ENCODE data around the gene DNM2.
"Not testable (repeated sequence)": the region's sequence is repeated elsewhere in the genome, so short reads cannot be mapped to it uniquely, and the experiment has no call there.

Gene DNM2

DNA sequence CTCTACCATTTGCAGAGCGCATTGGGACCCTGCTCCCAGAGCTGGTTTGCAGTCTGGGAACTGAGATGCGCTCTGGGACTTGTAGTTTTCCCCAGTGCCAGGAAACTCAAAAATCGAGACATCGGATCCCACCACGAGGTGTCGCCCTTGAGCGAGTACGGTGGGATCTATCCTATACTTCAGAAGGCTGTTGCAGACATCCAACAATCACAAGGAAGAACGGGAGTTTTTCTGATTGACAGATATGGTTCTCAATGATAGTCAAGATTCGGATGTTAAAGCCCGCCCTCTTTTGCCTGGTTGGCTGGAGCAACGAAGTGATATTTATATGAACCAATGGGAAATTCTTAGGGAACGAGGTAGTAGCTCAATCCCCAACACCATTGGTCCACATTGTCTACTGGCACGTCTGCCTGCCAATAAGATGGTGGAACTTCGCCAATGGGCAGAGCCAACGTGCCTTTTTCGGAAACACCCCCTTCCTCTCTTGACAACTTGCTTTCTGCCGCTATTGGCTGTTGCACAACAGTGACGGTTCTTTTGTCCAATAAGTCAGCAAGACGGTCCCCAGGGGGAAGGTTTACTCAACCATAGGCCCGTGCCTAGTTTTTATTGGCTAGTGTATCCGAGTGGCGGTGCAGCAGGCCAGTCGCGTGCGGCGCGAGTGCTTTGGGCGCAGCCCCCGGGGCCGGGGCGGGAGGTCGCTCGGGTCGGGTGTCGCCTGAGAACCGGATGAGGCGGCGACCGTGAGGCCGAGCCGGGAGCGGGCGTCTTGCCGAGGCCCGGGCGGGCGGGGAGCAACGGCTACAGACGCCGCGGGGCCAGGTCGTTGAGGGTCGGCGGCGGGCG lies at the start of gene DNM2:
Gene DNM2, plus strand, starts transcription at position 724 of the 849 bp plus-strand sequence. CDS start 164 bp downstream, outside the sequence.
- peak; percentile 97 for DNase-seq

DNA sequence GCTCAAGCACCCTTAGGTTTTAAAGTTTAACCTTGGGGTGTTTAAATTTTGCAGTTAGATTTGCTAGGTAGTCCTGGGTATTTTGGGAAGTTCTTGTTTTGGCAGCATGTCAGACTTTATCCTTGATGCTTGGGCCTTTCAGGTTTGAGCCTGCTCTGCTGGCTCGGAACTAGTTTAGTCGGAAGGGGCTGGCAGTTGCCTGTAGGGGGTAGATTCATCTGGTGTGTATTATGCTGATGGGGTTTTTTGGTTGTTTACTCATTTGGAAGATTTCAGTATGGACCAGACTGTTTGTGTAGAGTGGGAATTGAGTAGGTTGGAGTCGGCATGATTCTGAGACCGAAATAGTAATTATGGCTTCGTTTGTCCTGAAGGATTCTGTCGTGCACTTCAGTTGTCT lies 48.6 kb upstream of the DNM2 start:
- DNase-seq, result no peak

DNA sequence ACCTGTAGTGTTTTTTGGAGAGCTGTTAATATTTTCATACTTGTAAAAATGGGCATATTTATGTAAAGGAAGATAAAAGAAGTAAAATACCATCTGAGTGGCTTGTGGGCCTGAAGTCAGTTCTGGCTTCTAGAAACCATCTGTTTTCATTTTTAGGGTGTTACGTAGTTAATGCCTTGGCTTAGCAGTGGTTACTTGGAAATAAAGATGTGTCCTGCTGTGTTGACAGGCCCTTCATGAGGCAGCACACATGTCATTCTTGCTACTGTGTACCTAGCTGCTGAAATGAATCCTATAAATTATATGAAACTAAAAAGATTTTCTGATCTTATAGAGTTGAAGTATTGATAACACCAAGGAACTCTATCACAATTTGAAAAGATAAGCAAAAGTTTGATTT lies 47.7 kb upstream of the DNM2 start:
- no peak for DNase-seq

DNA sequence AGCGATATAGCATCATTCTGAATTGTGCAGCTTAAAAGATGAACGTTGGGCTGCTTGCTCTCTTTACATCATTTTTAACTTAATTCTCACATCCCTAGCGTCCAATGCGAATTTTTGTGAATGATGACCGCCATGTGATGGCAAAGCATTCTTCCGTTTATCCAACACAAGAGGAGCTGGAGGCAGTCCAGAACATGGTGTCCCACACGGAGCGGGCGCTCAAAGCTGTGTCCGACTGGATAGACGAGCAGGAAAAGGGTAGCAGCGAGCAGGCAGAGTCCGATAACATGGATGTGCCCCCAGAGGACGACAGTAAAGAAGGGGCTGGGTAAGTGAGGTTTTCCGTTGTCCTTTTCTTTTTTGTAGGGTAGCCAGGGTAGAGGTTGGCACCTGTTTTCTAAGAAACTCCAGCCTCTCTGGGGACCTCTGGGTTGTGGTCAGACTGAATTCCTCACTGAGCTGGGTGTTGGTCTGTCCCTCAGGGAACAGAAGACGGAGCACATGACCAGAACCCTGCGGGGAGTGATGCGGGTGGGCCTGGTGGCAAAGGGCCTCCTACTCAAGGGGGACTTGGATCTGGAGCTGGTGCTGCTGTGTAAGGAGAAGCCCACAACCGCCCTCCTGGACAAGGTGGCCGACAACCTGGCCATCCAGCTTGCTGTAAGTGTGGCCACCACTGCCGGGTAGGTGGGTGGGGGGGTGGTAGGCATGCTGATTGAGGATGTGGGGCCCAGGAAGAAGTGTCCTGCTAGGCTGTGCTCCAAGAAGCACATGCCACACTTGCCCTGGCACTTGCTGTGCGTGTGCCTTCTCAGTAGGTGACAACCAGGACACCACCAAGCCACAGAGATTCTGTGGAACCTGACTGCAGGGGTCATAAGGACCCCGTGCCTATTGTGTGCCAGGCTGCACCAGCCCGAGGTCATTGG lies 46.7 kb upstream of the DNM2 start:
- DNase-seq, result no peak

DNA sequence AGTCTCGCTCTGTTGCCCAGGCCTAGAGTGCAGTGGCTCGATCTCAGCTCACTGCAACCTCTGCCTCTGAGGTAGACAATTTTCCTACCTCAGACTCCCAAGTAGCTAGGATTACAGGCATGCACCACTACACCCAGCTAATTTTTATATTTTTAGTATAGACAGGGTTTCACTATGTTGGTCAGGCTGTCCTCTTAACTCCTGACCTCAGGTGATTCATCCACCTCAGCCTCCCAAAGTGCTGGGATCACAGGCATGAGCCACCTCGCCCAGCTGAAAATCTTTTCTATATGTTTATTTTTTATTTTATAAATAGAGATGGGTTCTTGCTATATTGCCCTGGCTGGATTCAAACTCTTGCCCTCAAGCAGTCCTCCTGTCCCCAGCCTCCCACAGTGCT lies 46.0 kb upstream of the DNM2 start:
- DNase-seq, result not testable (repeated sequence)

DNA sequence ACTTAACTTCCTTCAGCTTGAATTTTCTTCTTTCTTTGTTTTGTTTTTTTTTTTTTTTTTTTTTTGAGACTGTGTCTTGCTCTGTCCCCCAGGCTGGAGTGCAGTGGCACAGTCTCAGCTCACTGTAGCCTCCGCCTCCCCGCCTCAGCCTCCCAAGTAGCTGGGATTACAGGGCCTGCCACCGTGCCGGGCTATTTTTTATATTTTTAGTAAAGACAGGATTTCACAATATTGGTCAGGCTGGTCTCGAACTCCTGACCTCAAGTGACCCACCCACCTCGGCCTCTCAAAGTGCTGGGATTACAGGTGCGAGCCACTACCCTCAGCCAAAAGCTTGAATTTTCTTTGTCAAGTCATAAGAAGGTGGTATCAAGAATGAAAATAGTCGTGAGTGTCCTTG lies 42.7 kb upstream of the DNM2 start:
- not testable (repeated sequence) for DNase-seq

DNA sequence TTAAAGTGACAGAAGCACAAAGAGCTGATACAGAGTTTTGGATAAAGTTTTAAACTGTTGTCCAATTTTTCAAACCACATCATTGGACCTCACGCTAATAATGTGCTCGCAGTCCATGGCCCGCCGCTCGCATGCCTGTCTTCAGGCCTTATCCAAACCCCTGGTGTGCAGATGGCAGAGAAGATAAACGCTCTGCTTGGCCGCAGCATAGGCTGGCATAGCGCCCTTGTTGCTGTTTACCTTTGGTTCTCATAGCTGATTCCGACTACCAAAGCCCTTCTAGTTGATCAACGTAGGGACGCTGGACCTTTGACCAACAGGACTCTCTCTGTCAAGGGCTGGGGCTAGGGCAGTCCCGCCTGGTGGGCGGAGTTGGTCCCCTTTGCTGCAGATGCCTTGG lies 40.1 kb upstream of the DNM2 start:
- no peak for DNase-seq

DNA sequence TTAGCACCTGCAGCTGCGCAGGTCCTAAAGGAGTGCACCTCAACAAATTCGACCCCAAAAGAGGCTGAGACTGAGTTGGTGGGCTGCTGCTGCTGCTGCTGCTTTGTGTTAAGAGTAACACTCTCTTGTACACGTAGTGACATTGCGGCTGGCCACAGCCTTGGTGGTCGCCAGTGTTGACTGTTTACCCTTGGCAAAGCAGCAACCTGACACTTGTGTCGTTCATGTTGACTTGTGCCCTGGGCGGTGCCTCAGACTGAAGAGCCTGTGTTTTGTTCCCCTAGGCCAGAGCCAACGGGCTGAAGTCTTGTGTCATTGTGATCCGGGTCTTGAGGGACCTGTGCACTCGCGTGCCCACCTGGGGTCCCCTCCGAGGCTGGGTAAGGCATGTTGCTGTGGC lies 39.1 kb upstream of the DNM2 start:
- no peak for DNase-seq

DNA sequence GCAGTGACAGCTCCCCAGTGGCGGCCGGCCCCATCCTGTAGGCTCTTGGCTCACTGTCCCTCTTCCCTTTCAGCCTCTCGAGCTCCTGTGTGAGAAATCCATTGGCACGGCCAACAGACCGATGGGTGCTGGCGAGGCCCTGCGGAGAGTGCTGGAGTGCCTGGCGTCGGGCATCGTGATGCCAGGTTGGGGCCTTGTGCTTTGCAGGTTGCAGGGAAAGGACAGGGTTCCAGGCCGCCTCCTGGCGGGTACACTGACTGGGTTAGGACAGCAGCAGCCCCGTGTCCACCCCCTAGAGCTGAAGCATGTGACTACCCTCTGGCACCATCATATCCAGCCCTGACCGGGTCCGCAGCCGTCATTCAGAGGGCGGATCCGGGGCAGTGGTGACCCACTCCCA lies 38.1 kb upstream of the DNM2 start:
- DNase-seq, result no peak

DNA sequence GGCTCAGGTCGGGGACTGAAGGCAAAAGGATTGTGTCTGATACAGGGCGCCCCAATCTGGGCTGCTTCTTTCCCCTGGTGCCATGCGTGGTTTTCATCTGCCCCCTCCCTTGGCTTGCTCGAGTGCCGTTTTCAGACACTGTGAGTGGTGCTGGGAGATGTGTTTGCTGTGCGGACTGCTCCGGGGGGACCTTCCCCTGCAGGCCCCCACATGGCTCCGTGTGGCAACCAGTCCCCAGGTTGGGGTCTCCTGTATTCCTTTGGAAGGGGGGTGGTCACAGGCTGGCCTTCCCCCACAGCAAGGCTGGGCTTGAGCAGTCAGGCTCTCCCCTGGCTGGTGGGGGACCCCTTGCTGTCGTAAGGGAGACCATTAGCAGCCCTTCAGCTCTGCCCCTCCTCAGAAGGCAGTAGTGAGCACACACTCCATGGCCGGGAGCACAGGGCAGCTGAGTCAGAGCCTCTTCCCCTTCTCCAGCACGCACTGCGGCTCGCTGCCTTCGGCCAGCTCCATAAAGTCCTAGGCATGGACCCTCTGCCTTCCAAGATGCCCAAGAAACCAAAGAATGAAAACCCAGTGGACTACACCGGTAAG lies 37.2 kb upstream of the DNM2 start:
- DNase-seq, result no peak

DNA sequence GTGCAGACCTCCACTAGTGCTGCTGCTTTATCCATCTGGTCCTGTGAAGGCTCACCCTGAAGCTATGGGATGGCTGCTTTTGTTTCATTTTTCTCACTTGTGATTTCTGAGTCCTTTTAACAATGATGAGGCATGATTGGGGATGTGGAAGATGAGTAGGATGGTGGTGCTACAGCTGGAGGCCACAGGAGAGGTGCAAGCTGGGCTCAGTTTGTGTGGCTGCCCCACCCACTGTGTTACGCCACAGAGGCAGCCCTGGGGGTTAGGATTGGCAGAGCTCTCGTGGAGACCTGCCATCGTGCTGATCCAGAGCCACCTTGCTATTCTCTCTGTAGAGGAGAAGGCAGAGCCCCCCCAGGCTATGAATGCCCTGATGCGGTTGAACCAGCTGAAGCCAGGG lies 36.2 kb upstream of the DNM2 start:
- DNase-seq, result no peak

DNA sequence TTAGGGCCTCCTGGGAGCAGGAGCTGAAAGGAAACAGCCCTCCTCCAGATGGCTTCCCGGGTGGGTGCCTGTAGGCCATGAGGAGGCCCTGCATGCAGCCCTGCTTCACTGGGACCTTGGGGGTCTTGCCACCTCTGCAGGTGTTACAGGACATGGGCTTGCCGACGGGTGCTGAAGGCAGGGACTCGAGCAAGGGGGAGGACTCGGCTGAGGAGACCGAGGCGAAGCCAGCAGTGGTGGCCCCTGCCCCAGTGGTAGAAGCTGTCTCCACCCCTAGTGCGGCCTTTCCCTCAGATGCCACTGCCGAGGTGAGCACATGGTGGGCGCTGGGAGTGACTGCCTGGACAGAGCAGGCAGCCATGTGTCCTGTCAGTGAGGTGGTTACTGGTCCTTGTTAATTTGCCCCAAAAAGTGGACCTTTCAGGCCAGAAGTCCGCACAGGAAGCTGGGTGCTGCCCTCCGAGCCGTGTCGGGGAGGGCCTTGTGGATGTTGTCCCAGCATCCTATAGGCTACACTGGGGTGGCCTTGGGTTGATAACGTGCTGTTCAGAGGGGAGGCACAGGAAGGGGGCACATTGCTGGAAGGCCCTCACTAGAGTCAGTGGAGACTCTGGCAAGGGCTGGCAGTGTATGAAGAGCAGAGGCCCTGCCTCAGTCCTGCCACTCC lies 35.3 kb upstream of the DNM2 start:
- no peak for DNase-seq

DNA sequence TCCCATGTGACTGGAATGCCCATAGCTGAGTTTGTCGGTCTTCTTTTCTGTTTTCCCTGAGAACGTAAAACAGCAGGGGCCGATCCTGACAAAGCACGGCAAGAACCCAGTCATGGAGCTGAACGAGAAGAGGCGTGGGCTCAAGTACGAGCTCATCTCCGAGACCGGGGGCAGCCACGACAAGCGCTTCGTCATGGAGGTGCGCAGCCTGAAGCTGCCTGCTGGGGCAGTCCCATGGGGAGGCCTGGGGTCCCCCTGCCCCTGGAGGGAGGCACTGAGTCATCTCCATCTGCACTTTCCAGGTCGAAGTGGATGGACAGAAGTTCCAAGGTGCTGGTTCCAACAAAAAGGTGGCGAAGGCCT lies 34.8 kb upstream of the DNM2 start:
- DNase-seq, result no peak

DNA sequence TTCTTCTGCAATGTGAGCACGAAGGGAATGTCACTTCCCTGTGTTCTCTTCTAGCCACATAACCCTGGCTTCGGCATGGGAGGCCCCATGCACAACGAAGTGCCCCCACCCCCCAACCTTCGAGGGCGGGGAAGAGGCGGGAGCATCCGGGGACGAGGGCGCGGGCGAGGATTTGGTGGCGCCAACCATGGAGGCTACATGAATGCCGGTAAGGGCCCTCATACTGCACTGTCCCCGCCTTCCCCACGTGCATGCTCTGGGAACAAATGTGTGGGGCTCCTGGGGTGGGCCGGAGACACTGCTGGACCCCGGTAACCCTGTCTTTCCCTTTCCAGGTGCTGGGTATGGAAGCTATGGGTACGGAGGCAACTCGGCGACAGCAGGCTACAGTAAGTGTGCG lies 34.3 kb upstream of the DNM2 start:
- DNase-seq, result no peak

DNA sequence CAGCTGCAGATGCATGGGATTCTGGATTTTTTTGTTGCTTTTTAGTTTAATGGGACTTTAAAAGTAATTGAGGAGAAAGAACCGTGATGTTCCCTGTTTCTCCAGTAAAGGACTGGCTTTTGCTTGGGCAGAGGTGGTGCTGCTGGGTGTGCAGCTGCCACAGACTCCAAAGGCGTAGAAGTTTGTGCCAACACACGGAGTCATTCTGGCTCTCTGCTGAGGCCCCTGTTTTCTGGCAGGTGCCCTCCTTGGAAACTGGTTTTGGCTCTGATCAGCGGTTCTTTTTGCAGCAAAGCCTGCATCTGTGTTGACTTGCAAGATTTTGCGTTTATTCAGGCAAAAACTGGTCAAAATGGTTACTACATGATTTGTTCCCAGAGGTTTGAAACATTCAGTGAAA lies 32.7 kb upstream of the DNM2 start:
- no peak for DNase-seq

DNA sequence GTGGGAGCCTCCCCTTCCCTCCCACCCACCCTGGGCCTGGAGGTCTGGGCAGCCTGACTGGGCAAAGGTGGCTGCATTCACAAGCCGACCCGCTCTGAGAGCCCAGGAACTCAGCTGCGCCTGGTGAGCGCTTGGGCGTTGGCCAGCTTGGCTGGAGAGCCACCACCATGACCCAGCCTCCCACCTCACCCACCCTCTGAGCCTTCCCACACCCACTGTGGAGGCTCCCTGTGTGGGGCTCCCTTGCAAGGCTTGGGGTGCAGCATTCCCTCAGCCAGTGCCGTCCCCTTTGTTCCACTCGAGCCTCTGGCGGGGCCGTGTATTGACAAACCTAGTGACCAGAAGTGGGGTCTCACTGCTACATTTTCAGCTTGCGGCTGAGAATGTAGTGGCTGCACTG lies 31.7 kb upstream of the DNM2 start:
- DNase-seq, result no peak

DNA sequence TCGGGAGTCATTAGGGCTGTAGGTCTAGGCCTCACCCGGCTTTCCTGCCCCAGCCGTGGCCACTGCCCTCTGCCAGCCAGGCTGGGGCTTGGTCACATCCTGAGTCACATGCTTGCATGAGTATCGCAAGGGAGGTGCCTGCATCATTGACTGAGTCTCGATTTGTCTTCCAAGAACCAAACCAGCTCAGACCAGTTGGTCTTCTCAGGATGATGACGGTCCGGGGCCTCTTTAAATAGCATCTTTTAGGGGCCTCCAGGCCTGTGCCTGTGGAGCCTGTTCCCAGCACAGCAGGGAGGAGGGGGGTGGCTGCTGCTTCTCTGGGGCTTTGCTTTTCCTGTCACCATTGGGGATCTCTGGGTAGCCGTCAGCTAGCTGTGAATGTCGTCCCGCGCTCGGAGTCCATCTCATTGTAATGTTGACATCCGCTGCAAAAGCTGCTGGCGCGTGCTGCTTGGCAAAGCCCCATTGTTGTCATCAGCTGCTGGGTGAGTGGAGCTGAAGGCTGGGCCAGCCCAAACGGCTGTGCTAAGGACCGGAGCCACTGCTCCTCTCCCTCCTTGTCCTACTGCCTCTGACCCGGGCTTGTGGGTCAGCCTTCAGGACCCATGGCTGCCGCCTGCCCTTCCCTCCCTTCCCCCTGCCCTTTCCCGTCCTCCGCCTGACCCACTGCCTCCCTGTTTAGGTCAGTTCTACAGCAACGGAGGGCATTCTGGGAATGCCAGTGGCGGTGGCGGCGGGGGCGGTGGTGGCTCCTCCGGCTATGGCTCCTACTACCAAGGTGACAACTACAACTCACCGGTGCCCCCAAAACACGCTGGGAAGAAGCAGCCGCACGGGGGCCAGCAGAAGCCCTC lies 31.0 kb upstream of the DNM2 start:
- DNase-seq, result no peak

DNA sequence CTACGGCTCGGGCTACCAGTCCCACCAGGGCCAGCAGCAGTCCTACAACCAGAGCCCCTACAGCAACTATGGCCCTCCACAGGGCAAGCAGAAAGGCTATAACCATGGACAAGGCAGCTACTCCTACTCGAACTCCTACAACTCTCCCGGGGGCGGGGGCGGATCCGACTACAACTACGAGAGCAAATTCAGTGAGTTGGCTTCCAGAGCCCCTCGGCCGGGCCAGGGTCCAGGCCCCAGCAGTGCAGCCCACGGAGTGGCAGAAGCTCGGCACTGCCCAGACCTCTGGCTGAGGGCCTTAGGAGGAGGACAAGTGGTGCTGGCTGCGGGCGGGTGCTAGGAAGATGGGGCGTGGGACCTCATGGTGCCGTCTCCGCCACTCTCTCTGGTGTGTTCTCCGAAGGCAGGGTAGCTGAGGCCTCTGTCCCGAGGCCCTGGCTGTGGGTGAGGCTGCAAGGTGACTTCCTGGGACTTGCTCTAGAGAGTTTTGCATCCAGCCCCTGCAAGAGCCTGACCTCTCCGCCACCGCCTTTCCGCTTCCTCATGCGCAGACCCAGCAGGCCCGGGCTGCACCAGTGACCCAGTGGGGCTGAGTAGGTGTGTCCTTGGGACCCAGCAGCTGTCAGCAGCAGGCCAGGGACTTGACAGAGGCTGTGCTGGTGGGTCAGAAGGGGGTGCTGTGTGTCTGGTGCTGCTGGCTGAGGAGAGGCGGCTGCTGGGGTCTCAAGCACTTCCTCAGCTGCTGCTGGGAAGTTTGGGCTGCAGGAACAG lies 30.2 kb upstream of the DNM2 start:
- DNase-seq, result no peak

DNA sequence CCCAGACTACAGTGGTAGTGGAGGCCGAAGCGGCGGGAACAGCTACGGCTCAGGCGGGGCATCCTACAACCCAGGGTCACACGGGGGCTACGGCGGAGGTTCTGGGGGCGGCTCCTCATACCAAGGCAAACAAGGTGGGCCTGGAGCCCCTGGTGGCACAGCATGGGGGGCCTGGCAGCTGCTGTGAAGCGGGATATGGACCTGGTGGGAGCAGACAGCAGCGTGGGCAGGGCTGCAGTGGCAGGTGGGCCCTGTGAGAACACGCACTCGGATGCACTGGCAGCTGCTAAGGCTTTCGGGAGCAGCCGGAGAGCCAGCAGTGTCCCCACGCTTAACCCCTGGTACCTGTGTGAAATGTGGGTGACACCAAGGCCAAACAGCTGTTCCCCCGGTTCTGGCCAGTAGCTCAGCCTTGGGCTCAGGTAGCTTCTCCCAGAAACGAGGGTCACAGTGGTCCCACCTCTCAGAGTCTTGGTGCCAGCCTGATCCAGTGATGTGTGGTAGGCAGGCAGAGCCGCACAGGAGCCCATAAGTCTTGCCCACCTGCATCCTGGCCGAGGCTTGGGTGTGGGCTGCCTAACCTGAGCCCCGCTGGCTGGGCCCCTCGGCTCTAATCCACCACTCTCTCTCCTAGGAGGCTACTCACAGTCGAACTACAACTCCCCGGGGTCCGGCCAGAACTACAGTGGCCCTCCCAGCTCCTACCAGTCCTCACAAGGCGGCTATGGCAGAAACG lies 29.2 kb upstream of the DNM2 start:
- DNase-seq, result no peak

DNA sequence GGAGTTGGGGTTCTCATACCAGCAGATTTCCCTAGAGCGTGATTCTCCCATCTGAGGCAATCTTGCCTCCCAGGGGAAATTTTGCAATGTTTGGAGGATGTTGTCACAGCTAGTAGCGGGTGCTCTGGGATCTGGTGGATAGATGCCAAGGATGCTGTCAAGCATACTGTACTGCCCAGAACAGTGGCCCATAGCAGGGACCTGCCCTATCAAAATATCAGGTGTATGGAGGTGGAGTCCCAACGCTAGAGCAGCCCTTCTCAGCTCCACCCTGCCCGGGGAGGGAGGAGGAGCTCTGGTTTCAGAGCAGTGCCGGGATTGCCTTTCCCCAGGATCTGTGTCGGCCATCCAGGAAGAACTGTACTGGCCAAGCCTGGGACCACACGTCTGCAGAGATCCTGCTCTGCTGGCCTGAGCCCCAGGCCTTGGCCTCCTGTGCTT lies 27.5 kb upstream of the DNM2 start:
- no peak for DNase-seq

Measured in CD4-positive, alpha-beta T cell treated with Interleukin-6 for 4 hours (primary cell).